ENCODE results near the gene REEP5.
"Not testable (repeated sequence)": the region's sequence is repeated elsewhere in the genome, so short reads cannot be mapped to it uniquely, and the experiment has no call there.

Gene REEP5

DNA sequence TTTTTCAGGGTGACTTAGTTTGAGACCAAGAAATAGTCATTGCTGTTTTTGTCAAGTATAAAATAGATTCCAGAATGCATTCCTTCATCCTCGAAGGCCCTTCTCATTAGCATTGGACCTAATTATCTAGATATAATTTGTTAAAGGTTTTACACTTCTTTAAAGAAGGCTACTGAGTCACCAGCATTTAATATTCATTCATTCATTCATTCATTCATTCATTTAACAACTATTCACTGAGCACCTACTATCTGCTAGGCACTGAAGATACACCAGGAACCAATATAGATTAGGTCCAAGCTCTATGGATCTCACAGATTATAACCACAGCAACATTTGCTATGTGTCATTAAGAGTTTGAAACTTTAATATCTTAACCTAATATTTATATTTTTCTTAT is 11.1 kb upstream of the REEP5 start:
- no peak for DNase-seq (ENCODE audit: low spot score)

DNA sequence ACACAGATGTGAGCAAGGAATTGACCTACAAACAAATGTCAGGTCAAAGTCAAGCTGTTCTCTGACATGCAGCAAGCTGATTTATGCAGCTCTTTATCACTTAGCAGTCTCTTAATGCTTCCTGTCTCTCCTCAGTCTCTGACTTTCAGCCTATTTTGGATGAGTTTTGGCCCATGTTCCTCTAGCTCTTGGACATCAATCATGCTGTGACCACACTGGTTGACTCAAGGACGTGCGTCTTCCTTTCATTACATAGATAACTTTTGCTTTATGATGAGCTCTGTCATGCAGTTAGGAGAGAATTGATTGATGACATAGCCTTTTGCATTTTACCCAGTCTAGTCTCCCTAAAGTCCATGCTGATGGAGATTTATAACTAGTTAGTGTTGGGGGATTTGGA is 9.4 kb upstream of the REEP5 start:
- DNase-seq (ENCODE audit: low spot score): no peak

GRCh38 chr5:112930082-112930344 is 8.0 kb upstream of the REEP5 start:
- DNase-seq (ENCODE audit: low spot score): no peak

DNA sequence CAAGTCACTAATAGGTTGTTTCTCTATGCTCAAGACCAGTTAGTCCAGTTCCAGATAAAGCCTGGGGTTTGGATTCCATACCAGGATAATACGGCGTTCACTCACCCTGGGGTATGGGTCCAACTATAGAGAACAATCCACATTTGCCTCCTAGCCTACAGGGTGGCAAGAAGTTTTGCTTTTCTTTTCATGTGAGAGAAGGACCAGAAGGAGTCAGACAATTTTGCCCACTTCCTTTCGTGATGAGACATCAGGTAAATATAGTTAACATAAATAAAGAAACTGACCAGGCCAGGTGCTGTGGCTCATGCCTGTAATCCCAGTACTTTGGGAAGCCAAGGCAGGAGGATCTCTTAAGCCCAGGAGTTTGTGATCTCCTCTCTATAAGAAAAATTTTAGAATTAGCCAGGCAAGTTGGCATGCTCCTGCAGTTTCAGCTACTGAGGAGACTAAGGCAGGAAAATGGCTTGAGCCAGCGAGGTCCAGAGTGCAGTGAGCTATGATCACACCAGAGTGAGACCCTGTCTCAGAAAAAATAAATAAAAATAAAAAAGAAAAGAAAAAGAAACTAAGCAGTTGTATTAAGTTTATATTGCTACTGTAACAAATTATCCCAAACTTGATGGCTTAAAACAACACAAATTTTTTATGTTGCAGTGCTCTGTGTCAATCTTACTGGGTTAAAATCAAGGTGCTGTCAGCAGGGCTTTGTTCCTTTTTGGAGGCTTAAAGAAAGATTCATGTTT is 7.5 kb upstream of the REEP5 start:
- DNase-seq (ENCODE audit: low spot score): peak; percentile 14

GRCh38 chr5:112923988-112924387 is 2.0 kb upstream of the REEP5 start:
- no peak for DNase-seq (ENCODE audit: low spot score)

DNA sequence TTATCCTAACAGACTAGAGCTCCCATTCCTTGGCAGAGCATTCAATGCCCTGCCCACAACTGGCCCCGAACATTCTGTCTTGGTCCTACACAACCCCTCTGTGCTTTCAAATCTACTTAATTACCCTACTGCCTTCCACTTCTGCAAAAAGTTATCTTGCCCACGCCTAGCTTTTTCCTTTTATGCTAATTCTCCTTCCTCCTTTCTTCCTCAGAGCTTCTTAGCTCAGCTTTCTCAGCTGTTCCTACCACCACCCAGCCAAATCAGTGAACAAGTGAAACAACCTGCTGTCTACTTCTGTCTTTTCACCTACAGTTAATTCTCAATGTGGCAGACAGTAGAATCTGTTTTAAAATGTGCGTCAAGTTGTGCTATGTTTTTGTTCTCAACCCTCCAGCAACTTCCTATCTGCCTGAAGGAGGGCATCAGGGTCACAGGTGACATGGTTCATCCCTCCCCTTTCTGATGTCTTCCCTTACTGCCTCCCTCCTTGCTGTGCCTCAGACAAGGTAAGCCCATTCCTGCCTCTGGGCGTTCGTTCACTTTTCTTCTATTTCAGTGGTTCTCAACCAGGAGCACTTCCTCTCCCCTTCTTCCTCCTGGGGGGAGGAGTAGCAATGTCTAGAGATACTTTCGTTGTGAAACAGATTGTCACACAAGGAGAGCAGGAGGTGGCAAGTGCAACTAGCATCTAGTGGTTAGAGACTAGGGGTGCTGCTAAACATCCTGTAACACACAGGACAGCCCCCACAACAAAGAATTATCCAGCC is 1.3 kb upstream of the REEP5 start:
- DNase-seq (ENCODE audit: low spot score): no peak

DNA sequence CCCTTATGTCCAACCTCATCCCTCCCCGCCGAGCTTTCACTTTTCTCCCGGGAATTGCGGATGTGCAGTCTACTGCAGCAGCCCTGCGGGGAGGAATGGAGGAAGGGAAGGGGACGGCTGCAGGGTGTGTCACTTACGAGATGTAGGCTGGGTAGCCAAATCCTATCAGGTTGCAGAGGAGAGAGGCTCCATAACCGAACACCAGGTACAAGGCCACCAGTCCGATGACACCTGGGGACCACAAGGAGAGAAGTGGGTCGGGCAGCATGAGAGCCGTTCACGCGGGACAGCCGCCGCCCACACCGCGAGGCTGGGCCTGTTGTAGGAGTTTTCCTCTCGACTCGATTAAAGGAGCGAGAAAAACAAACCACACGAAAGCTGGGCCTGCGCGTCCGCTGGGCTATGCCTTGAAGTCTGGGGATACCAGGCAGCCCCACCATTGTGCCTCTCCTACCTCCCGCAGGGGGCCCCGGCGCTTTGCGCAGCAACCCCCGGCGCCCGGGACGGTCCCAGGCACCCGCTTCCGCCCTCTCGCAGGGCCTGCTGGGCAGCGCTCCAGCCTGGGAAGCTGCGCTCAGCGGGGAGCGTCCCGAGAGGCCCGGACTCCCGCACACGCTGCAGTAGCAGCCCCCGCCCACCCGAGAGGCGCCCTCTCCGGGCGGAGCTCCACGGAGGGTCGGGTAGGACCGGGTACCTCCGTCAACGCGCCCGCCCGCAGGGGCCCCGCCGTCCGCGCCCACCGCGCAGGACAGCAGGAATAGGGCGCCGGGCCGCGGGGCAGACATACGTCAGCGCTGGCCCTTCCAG is 798 bp downstream of the REEP5 start:
- DNase-seq (ENCODE audit: low spot score): peak; percentile 83

DNA sequence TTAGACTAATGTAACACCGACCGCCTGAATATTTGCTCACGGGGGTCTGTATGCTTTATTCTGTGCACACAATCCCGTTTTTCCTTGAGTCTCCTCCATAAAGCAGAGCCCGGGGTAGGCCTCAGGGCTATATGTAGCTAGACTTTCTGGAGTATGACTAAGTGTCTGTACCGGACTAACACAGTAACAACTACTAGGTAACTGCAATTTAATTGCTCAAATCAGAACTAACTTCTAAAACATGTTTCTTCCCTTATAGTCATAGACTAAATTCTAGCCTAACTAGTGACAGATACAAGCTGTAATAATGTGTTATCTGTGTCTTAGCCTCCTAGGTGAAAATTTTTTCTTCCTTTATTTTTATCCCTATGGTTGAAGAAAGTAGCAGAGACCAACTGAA is 2.1 kb downstream of the REEP5 start:
- no peak for DNase-seq (ENCODE audit: low spot score)

GRCh38 chr5:112918679-112919078 is 3.3 kb downstream of the REEP5 start:
- DNase-seq (ENCODE audit: low spot score): peak; percentile 66

DNA sequence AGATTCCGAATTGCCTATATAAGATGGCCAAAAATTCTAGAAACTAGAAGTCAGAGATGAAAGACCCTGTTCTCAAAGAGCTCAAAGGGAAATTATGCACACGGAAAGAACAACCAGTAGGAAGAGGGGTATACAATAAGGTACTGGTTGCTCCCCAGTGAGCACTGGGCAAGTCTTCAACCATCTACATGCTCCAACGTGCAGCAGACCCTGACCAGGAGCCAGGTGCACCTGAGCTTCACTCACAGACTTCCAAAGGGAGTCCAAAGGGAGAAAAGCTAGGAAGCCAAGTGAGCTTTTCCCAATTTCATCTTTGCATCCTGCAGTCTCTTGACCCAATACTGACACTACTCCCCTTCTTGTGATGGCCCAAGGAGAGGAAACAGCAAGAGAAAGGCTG is 3.9 kb downstream of the REEP5 start:
- DNase-seq (ENCODE audit: low spot score): no peak

- DNase-seq (ENCODE audit: low spot score): no peak
Observed at GRCh38 chr5:112917453-112917995, 4.5 kb downstream of the REEP5 start.

DNA sequence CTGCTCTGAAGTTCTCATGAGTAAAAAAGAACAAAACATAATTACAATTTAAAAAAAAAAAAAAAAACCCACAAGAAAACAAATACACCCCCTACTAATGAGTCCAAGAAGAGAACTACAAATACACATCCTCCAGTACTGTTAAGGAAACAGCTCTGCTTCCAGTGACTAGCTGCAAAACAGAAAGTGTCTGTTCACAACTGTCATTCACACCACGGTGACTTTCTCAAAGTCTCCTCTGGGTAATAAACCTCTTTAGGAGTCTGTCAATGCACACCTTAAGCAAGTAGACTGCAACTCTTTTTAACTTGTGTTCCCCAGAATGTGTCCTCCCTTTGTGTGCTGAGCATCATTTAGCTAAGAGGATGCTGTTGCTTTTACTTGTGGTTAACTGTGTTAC is 6.2 kb downstream of the REEP5 start:
- DNase-seq (ENCODE audit: low spot score): no peak

DNA sequence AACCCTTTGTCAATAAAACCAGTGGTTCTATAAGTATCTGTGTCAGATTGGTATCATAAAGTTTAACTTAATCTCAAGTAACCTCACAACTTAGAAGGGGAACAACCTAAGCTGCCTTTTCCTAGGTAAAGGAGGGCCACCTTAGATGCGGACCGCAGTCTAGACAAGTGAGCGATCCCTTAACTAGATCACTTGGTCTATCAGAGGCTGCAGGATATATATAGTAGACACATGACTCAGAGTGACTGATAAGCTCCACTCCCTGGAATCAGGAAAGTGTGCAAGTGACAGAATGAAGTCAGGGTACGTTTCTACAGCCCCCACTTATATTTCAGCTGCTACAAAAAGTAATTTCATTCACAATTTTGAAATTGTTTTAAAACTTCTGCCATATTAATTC is 7.4 kb downstream of the REEP5 start:
- peak; percentile 56 for DNase-seq (ENCODE audit: low spot score)

GRCh38 chr5:112910529-112910928 is 11.5 kb downstream of the REEP5 start:
- DNase-seq (ENCODE audit: low spot score): no peak

- DNase-seq (ENCODE audit: low spot score): peak; percentile 23
Observed at GRCh38 chr5:112908854-112909253, 13.2 kb downstream of the REEP5 start.

GRCh38 chr5:112907166-112907631 is 14.8 kb downstream of the REEP5 start:
- DNase-seq (ENCODE audit: low spot score): no peak

DNA sequence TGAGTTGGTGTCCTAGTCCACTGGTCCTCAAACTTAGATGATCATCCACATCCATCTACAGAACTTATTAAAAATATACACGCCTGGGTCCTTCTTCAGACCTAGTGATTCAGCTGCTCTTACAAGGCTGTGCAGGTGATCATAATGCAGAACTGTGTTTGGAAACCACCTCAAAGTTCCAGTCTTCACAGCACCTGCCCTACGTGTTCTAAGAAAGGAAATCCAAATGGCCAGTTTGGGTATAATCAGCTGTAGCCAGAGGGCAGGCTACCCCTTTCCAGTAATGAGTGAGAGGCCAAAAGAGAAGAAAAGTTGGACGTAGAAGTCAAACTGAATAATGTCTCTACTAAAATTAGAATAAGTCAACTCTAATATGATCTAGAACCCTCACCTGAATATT is 15.4 kb downstream of the REEP5 start:
- no peak for DNase-seq (ENCODE audit: low spot score)

DNA sequence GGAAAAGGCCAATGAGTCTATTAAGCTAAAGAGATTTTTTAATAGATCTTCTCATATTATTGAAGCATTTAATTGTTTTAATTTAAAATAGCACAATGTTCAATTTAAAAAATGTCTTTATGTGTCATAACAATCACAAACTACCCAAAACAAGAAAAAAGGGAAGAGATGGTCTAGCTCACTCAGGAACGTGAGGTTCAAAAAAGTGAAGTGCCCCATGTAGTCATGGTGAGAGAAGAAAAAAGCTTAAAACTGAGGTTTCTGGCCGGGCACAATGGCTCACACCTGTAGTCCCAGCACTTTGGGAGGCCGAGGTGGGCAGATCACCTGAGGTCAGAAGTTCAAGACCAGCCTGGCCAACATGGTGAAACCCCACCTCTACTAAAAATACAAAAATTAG is 17.0 kb downstream of the REEP5 start:
- DNase-seq (ENCODE audit: low spot score): not testable (repeated sequence)

GRCh38 chr5:112902561-112902960 is 19.5 kb downstream of the REEP5 start:
- DNase-seq (ENCODE audit: low spot score): no peak

- no peak for DNase-seq (ENCODE audit: low spot score)
Observed at GRCh38 chr5:112895682-112896081, 26.3 kb downstream of the REEP5 start.

- no peak for DNase-seq (ENCODE audit: low spot score)
Observed at GRCh38 chr5:112892776-112893175, 29.3 kb downstream of the REEP5 start.

DNA sequence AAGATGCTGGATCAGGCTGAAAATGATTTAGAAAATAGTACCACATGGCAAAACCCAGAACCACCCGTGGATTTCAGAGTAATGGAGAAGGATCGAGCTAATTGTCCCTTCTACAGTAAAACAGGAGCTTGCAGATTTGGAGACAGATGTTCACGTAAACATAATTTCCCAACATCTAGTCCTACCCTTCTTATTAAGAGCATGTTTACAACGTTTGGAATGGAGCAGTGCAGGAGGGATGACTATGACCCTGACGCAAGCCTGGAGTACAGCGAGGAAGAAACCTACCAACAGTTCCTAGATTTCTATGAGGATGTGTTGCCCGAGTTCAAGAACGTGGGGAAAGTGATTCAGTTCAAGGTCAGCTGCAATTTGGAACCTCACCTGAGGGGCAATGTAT is 30.0 kb downstream of the REEP5 start:
- DNase-seq (ENCODE audit: low spot score): not testable (repeated sequence)

DNA sequence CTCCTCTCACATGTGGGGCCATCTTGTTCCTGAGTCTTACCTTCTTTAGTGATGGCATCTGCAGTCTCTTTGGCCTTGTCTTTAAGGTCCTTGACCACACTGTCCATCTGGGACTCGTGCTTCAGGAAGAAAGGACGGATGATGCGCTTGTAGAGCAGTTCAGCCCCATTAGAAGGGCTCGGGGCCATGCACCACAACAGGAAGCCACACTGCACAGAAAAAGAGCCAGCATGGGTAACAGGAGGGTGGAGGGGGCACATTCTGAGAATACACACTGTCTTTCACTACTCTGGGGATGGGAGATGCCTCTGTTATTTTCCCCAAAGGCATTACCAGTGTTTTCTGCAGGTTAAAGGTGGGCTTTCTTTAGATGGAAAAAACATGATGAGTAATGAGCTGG is 35.1 kb downstream of the REEP5 start:
- DNase-seq (ENCODE audit: low spot score): no peak

Data from kidney tubule cell (primary cell).